Measurements from ENCODE around the gene NAV3. TPM values are rescaled to one million over a fixed set of nuclear protein-coding genes. Genes with fewer than 3 reads are reported as not detected.

The NAV3 gene
- total RNA-seq, 2 donors from 2014 or later, result 0.20 to 1.9 TPM

DNA sequence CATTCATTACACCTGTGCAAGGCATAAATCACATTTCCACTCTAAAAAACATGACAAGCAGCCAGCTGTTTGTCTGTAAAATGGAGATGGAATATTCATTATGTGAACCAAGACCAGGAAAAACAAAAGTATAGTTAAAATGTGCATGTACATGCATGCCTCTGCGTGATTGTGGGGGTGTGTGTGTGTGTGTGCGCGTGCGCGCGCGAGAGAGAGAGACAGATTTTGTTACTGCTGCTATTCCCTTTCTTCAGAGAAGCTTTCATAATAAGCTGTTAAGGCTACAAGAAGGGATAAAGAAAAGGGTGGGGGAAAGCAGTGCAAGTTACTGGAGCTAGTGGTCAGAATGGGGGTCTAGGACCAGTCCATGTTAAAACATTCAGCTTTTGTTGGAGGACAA, 430.3 kb downstream of the NAV3 start:
- TF ChIP-seq, protein P1, sequence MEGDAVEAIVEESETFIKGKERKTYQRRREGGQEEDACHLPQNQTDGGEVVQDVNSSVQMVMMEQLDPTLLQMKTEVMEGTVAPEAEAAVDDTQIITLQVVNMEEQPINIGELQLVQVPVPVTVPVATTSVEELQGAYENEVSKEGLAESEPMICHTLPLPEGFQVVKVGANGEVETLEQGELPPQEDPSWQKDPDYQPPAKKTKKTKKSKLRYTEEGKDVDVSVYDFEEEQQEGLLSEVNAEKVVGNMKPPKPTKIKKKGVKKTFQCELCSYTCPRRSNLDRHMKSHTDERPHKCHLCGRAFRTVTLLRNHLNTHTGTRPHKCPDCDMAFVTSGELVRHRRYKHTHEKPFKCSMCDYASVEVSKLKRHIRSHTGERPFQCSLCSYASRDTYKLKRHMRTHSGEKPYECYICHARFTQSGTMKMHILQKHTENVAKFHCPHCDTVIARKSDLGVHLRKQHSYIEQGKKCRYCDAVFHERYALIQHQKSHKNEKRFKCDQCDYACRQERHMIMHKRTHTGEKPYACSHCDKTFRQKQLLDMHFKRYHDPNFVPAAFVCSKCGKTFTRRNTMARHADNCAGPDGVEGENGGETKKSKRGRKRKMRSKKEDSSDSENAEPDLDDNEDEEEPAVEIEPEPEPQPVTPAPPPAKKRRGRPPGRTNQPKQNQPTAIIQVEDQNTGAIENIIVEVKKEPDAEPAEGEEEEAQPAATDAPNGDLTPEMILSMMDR (conservative IDR thresholded peaks at IDR 0.05), result no peak
- H3K27me3 Mint-ChIP-seq (ENCODE audit: insufficient read depth), result no peaks in the 10 kb centered on the region
- H3K4me3 Mint-ChIP-seq, result no peak overlapping the region

GRCh38 chr12:78261901-78262300, 431.2 kb downstream of the NAV3 start:
- no peak overlapping the region for H3K9ac ChIP-seq (ENCODE audit: extremely low read depth, low read length, poor library complexity, severe bottlenecking)
- no peaks in the 10 kb centered on the region for H3K4me1 ChIP-seq (ENCODE audit: control insufficient read depth, insufficient read depth, low read length)
- no peaks in the 10 kb centered on the region for H3K36me3 ChIP-seq (ENCODE audit: control insufficient read depth, insufficient read depth, low read length)
- H3K36me3 Mint-ChIP-seq (ENCODE audit: low read depth), result no peaks in the 10 kb centered on the region
- TF ChIP-seq, protein P1 (conservative IDR thresholded peaks at IDR 0.05), result no peak
- no peak overlapping the region for H3K27ac ChIP-seq (ENCODE audit: low read depth, low read length)
- H3K4me3 ChIP-seq (ENCODE audit: low read length), result no peak overlapping the region
- peaks cover 21% of the 10 kb centered on the region for H3K9me3 Mint-ChIP-seq
- no peak overlapping the region for H3K27ac Mint-ChIP-seq
- H3K4me3 Mint-ChIP-seq, result no peak overlapping the region
- no peaks in the 10 kb centered on the region for H3K27me3 Mint-ChIP-seq (ENCODE audit: insufficient read depth)
- peaks cover 15% of the 10 kb centered on the region for H3K9me3 ChIP-seq (ENCODE audit: control insufficient read depth, low read length)
- H3K27me3 ChIP-seq (ENCODE audit: control insufficient read depth, insufficient read depth, low read length, poor library complexity, severe bottlenecking), result no peaks in the 10 kb centered on the region
- 88 to 100% methylated on average over 1 to 2 of the region's 2 CpGs for WGBS, 2 experiments (ENCODE audit: insufficient coverage in 1 of 2, insufficient read length in 1 of 2)
- DNase-seq, result no peak
- peaks cover 2% of the 10 kb centered on the region for H3K4me1 Mint-ChIP-seq

More for the DNA sequence above, 430.3 kb downstream of the NAV3 start:
- H3K27ac ChIP-seq (ENCODE audit: low read depth, low read length), result no peak overlapping the region
- H3K9ac ChIP-seq (ENCODE audit: extremely low read depth, low read length, poor library complexity, severe bottlenecking), result no peak overlapping the region
- H3K9me3 Mint-ChIP-seq, result peaks cover 27% of the 10 kb centered on the region
- no peaks in the 10 kb centered on the region for H3K36me3 ChIP-seq (ENCODE audit: control insufficient read depth, insufficient read depth, low read length)
- no peaks in the 10 kb centered on the region for H3K27me3 ChIP-seq (ENCODE audit: control insufficient read depth, insufficient read depth, low read length, poor library complexity, severe bottlenecking)
- 92 to 94% methylated on average over 6 to 7 of the region's 7 CpGs for WGBS, 2 experiments (ENCODE audit: insufficient coverage in 1 of 2, insufficient read length in 1 of 2)
- H3K27ac Mint-ChIP-seq, result no peak overlapping the region
- no peak for DNase-seq
- H3K4me1 Mint-ChIP-seq, result peaks cover 2% of the 10 kb centered on the region
- peaks cover 16% of the 10 kb centered on the region for H3K9me3 ChIP-seq (ENCODE audit: control insufficient read depth, low read length)
- no peaks in the 10 kb centered on the region for H3K36me3 Mint-ChIP-seq (ENCODE audit: low read depth)
- no peaks in the 10 kb centered on the region for H3K4me1 ChIP-seq (ENCODE audit: control insufficient read depth, insufficient read depth, low read length)
- H3K4me3 ChIP-seq (ENCODE audit: low read length), result no peak overlapping the region
